Suprapubic skin (tissue), 4 donors: ENCODE data around the gene ZBTB46. TPM values are rescaled to one million over a fixed set of nuclear protein-coding genes. Genes with fewer than 3 reads are reported as not detected.
A peak's percentile ranks its signal among the peaks of the same experiment; 100 is the strongest.

Experiments used
- DNase-seq, 2 donors: peaks; one replicate each; pipeline ENCODE4 v3.0.0-alpha.2; 2019; ENCODE audit warnings: low spot score in 2 of 2
- H3K27ac ChIP-seq: fragments of 200-600 bp; sonication (generic); one replicate; pipeline ENCODE4 v1.5.1; 2019
- H3K27me3 ChIP-seq: fragments of 200-600 bp; sonication (generic); one replicate; pipeline ENCODE4 v1.5.1; 2019
- H3K36me3 ChIP-seq: fragments of 200-600 bp; sonication (generic); one replicate; pipeline ENCODE4 v1.5.1; 2019
- H3K4me1 ChIP-seq: fragments of 200-600 bp; sonication (generic); one replicate; pipeline ENCODE4 v1.5.1; 2019
- H3K4me3 ChIP-seq: fragments of 200-600 bp; sonication (generic); one replicate; pipeline ENCODE4 v1.5.1; 2019; ENCODE audit warnings: mild to moderate bottlenecking
- H3K9me3 ChIP-seq: fragments of 200-600 bp; sonication (generic); one replicate; pipeline ENCODE4 v1.5.1; 2019
- EP300 ChIP-seq: sonication (generic); formaldehyde crosslinking; IDR thresholded peaks from one replicate; pipeline ENCODE4 v1.6.1; 2017; ENCODE audit warnings: antibody characterized with exemption
- POLR2A ChIP-seq, 2 donors: fragments of 450-650 bp; IDR thresholded peaks; one replicate each; pipeline ENCODE4 v1.6.1; 2017; ENCODE audit warnings: antibody characterized with exemption in 2 of 2, mild to moderate bottlenecking in 2 of 2, moderate library complexity in 2 of 2
- POLR2AphosphoS5 ChIP-seq, 3 donors: sonication (generic); formaldehyde crosslinking; IDR thresholded peaks; one replicate each; pipeline ENCODE4 v1.6.1; 2017; ENCODE audit warnings: antibody characterized with exemption in 3 of 3
- WGBS: methylation state at CpG from one replicate; pipeline ENCODE4 v1.1.5; 2018; 5-methylcytosine and 5-hydroxymethylcytosine counted together
- total RNA-seq, 4 donors: library from RNA; depleted of rRNA; stranded (reverse); fragments of >200 nt; gene quantifications; one replicate each; pipeline ENCODE4 v1.1.0, GENCODE V29; 2016
- TF ChIP-seq, protein P1 (sequence below), 2 donors: fragments of 200-600 bp in 1 of 2; fragments of 450-650 bp in 1 of 2; sonication (generic) in 1 of 2; IDR thresholded peaks; one replicate each; pipeline ENCODE4 v1.5.1; 2016 to 2019; ENCODE audit warnings: antibody characterized with exemption in 2 of 2, mild to moderate bottlenecking in 1 of 2, moderate library complexity in 1 of 2

The ZBTB46 gene
- total RNA-seq, 4 donors from 2014 or later, result 3.4 to 5.1 (median 4.4) TPM

DNA sequence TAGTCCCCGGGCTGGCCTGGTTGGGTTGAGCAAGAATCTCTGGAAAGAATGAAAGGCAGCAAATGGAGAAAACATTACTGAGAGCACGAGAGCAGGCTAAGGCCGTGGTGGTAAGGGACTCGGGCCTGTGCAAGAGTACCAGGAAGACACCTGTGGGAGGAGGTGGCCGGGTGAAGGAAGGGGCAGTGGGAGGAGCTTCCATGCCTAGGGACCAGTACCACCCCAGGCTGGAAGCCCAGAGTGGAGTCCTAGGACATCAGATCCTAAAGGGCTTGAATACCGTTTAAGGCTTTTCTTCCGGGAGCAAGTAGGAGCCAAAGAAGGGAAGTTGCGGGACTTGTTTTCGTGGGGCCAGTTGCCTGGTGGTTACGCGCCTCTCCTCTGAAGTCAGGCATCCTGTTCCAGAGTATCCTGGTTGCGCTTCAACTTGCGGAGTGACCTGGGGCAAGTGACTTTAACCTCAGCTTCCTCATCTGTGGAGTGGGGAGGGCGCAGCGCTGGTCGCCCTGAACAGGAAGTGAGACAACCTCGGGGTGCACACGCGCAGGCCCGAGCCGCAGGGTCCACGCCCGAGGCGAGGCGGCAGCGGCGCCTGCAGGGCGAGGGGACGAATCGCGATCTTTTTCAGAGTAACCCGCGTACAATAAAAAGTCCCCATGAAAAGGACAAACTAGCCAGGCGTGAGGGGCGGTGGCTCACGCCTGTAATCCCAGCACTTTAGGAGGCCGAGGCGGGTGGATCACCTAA, 32.9 kb upstream of the ZBTB46 start:
- TF ChIP-seq, protein P1, sequence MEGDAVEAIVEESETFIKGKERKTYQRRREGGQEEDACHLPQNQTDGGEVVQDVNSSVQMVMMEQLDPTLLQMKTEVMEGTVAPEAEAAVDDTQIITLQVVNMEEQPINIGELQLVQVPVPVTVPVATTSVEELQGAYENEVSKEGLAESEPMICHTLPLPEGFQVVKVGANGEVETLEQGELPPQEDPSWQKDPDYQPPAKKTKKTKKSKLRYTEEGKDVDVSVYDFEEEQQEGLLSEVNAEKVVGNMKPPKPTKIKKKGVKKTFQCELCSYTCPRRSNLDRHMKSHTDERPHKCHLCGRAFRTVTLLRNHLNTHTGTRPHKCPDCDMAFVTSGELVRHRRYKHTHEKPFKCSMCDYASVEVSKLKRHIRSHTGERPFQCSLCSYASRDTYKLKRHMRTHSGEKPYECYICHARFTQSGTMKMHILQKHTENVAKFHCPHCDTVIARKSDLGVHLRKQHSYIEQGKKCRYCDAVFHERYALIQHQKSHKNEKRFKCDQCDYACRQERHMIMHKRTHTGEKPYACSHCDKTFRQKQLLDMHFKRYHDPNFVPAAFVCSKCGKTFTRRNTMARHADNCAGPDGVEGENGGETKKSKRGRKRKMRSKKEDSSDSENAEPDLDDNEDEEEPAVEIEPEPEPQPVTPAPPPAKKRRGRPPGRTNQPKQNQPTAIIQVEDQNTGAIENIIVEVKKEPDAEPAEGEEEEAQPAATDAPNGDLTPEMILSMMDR (IDR thresholded peaks at IDR 0.05), result peak; percentile 45 to 46
- peak in 1 of 2 donors; percentile 13 for TF ChIP-seq POLR2A (IDR thresholded peaks at IDR 0.05)
- no peak for TF ChIP-seq EP300
- TF ChIP-seq POLR2AphosphoS5 (IDR thresholded peaks at IDR 0.05), result peak in 1 of 3 donors; percentile 72
- 6% methylated on average over 13 of the region's 38 CpGs for WGBS
- Histone ChIP-seq H3K27me3 (no peaks in the 10 kb centered on the region), H3K27ac (peak overlapping the region; percentile 99), H3K9me3 (no peaks in the 10 kb centered on the region), H3K4me1 (peaks cover 31% of the 10 kb centered on the region), H3K36me3 (peaks cover 25% of the 10 kb centered on the region), H3K4me3 (peak overlapping the region; percentile 90)
- DNase-seq, result peak; percentile 89 to 93

DNA sequence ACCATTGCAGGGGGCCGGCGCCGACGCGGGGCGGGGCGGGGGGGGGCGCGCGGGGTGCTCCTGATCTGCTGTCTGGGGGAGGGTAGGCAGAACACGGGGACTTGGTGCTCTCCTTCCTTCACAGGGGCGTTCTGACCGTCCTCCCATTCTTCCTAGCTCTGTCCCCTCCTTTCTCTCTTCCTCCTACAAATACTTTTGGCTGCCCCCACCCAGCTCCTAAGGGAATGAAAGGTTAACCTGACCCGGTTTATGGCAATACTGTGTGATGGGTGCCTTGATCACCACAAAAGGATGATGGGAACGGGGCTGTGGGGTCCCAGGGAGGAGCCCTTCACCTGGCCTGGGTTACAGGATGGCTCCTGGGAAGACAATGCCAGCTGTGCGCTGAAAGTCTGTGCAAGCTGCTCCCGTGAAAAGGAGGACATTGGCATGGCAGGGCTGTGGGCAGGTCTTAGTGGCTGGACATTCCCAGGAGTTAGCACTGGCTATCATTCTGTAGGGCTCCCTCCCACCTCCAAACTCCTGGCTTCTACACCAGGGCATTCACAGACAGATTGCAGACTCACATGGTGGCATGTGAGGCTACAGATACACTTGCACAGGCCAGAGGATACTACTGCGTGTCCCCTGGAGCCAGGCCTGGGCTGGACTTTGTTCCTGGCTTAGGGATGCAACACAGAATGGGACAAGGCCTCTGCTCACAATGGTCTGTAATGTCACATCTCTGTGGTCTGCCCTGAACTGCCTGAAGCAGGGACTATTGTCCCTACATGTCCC, 32.1 kb upstream of the ZBTB46 start:
- H3K9me3 ChIP-seq, result no peaks in the 10 kb centered on the region
- 89% methylated on average over 18 of the region's 18 CpGs for WGBS
- no peaks in the 10 kb centered on the region for H3K27me3 ChIP-seq
- H3K4me1 ChIP-seq, result peaks cover 39% of the 10 kb centered on the region
- peak overlapping the region; percentile 99 for H3K27ac ChIP-seq
- no peak for TF ChIP-seq POLR2A (IDR thresholded peaks at IDR 0.05)
- TF ChIP-seq, protein P1 (IDR thresholded peaks at IDR 0.05), result no peak
- no peak for TF ChIP-seq EP300
- no peak for TF ChIP-seq POLR2AphosphoS5 (IDR thresholded peaks at IDR 0.05)
- peaks cover 18% of the 10 kb centered on the region for H3K36me3 ChIP-seq
- H3K4me3 ChIP-seq, result peak overlapping the region; percentile 90
- DNase-seq, result peak in 1 of 2 donors; percentile 66

DNA sequence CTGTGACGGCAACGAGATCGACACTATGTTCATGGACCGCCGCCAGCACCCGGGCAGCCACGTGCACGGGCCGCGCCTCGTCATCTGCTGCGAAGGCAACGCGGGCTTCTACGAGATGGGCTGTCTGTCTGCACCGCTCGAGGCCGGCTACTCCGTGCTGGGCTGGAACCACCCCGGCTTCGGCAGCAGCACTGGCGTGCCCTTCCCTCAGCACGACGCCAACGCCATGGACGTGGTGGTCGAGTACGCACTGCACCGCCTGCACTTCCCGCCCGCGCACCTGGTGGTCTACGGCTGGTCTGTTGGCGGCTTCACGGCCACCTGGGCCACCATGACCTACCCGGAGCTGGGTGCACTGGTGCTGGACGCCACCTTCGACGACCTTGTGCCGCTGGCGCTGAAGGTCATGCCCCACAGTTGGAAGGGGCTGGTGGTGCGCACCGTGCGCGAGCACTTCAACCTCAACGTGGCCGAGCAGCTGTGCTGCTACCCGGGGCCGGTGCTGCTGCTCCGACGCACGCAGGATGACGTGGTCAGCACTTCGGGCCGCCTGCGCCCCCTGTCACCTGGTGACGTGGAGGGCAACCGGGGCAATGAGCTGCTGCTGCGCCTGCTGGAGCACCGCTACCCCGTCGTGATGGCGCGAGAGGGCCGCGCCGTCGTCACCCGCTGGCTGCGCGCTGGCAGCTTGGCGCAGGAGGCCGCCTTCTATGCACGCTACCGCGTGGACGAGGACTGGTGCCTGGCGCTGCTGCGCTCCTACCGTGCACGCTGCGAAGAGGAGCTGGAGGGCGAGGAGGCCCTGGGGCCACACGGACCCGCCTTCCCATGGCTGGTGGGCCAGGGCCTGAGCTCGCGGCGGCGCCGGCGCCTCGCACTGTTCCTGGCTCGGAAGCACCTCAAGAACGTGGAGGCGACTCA, 31.2 kb upstream of the ZBTB46 start:
- 96% methylated on average over 36 of the region's 95 CpGs for WGBS
- H3K36me3 ChIP-seq, result peaks cover 18% of the 10 kb centered on the region
- H3K27ac ChIP-seq, result no peak overlapping the region
- TF ChIP-seq, protein P1 (IDR thresholded peaks at IDR 0.05), result no peak
- no peak for TF ChIP-seq EP300
- no peak overlapping the region for H3K4me3 ChIP-seq
- peak in 1 of 2 donors; percentile 63 for DNase-seq
- H3K9me3 ChIP-seq, result no peaks in the 10 kb centered on the region
- H3K27me3 ChIP-seq, result peaks cover 1% of the 10 kb centered on the region
- H3K4me1 ChIP-seq, result peaks cover 48% of the 10 kb centered on the region

DNA sequence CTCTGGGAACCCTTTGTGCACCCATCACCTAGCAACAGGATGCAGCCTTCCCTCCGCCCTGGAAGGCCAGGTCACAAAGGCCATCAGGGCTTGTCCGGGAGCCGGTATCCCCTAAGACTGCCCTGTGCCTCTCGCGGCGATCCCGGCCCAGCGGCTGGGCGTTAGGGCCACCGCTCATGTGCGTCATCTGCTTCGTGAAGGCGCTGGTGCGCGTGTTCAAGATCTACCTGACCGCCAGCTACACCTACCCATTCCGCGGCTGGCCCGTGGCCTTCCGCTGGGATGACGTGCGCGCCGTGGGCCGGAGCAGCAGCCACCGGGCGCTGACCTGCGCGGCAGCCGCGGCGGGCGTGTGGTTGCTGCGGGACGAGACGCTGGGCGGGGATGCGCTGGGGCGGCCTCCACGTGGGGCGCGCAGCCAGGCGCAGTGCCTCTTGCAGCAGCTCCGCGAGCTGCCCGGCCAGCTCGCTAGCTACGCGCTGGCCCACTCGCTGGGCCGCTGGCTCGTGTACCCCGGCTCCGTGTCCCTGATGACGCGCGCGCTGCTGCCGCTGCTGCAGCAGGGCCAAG, 30.4 kb upstream of the ZBTB46 start, which contains the start of gene ABHD16B:
ABHD16B (plus strand) TSS at position 134 of the 570 bp plus-strand sequence; CDS start at position 177, 43 bp downstream.
- H3K36me3 ChIP-seq, result peaks cover 18% of the 10 kb centered on the region
- WGBS, result 97% methylated on average over 18 of the region's 59 CpGs
- no peak within 1 kb of the TSS for H3K4me3 ChIP-seq
- H3K9me3 ChIP-seq, result no peaks in the 10 kb centered on the region
- DNase-seq, result peak in 1 of 2 donors; percentile 54
- peaks cover 4% of the 10 kb centered on the region for H3K27me3 ChIP-seq
- TF ChIP-seq POLR2AphosphoS5 (IDR thresholded peaks at IDR 0.05) (no peak), POLR2A (IDR thresholded peaks at IDR 0.05) (no peak), EP300 (no peak)
- TF ChIP-seq, protein P1 (IDR thresholded peaks at IDR 0.05), result no peak
- H3K27ac ChIP-seq, result no peak within 1 kb of the TSS
- H3K4me1 ChIP-seq, result peaks cover 46% of the 10 kb centered on the region
